ENCODE data around the gene C1orf159. TPM values are rescaled to one million over a fixed set of nuclear protein-coding genes. Genes with fewer than 3 reads are reported as not detected.

C1orf159 gene
- total RNA-seq, 1 donor from 2014 or later: 8.2 TPM

GRCh38 chr1:1040004-1040991, 75.6 kb downstream of the C1orf159 start:
- TF ChIP-seq CTCF (IDR thresholded peaks at IDR 0.05; ENCODE audit: insufficient read depth, low read length, severe bottlenecking): peak; percentile 28
- DNase-seq (ENCODE audit: low read depth) (peak; percentile 81), FAIRE-seq (no peak)
- Histone ChIP-seq H3K36me3 (ENCODE audit: control insufficient read depth, insufficient read depth, low read length) (peaks cover 45% of the 10 kb centered on the region), H3K4me3 (ENCODE audit: low read depth, low read length) (no peak overlapping the region), H3K27me3 (ENCODE audit: control insufficient read depth, insufficient read depth, low read length) (no peaks in the 10 kb centered on the region)

- DNase-seq (ENCODE audit: low read depth) (no peak), FAIRE-seq (no peak)
- Histone ChIP-seq H3K4me3 (ENCODE audit: low read depth, low read length) (no peak overlapping the region), H3K27me3 (ENCODE audit: control insufficient read depth, insufficient read depth, low read length) (no peaks in the 10 kb centered on the region), H3K36me3 (ENCODE audit: control insufficient read depth, insufficient read depth, low read length) (peaks cover 38% of the 10 kb centered on the region)
- no peak for TF ChIP-seq CTCF (IDR thresholded peaks at IDR 0.05; ENCODE audit: insufficient read depth, low read length, severe bottlenecking)
These were observed 76.6 kb downstream of the C1orf159 start for GRCh38 chr1:1039145-1039910.

GRCh38 chr1:1038694-1039093, 77.2 kb downstream of the C1orf159 start:
- Histone ChIP-seq H3K4me3 (ENCODE audit: low read depth, low read length) (no peak overlapping the region), H3K27me3 (ENCODE audit: control insufficient read depth, insufficient read depth, low read length) (no peaks in the 10 kb centered on the region), H3K36me3 (ENCODE audit: control insufficient read depth, insufficient read depth, low read length) (peaks cover 32% of the 10 kb centered on the region)
- DNase-seq (ENCODE audit: low read depth) (no peak), FAIRE-seq (peak; percentile 52)
- no peak for TF ChIP-seq CTCF (IDR thresholded peaks at IDR 0.05; ENCODE audit: insufficient read depth, low read length, severe bottlenecking)

GRCh38 chr1:1037366-1038327, 78.2 kb downstream of the C1orf159 start:
- Histone ChIP-seq H3K27me3 (ENCODE audit: control insufficient read depth, insufficient read depth, low read length) (no peaks in the 10 kb centered on the region), H3K4me3 (ENCODE audit: low read depth, low read length) (no peak overlapping the region), H3K36me3 (ENCODE audit: control insufficient read depth, insufficient read depth, low read length) (peaks cover 22% of the 10 kb centered on the region)
- no peak for DNase-seq (ENCODE audit: low read depth)
- peak; percentile 36 for FAIRE-seq
- TF ChIP-seq CTCF (IDR thresholded peaks at IDR 0.05; ENCODE audit: insufficient read depth, low read length, severe bottlenecking): no peak

- H3K27me3 ChIP-seq (ENCODE audit: control insufficient read depth, insufficient read depth, low read length): no peaks in the 10 kb centered on the region
- FAIRE-seq (no peak), DNase-seq (ENCODE audit: low read depth) (no peak)
- no peak overlapping the region for H3K4me3 ChIP-seq (ENCODE audit: low read depth, low read length)
- peaks cover 14% of the 10 kb centered on the region for H3K36me3 ChIP-seq (ENCODE audit: control insufficient read depth, insufficient read depth, low read length)
- TF ChIP-seq CTCF (IDR thresholded peaks at IDR 0.05; ENCODE audit: insufficient read depth, low read length, severe bottlenecking): no peak
These were observed 80.5 kb downstream of the C1orf159 start for GRCh38 chr1:1035291-1035943.

Measured in bronchial epithelial cell (primary cell).